Astrocyte of the hippocampus (primary cell): ENCODE results near the gene DNAJC27.
"Not testable (repeated sequence)": the region's sequence is repeated elsewhere in the genome, so short reads cannot be mapped to it uniquely, and the experiment has no call there.

ENCODE experiments used
- DNase-seq: peaks from one replicate; pipeline ENCODE4 v3.0.0; 2011; ENCODE audit warnings: low read depth, low spot score

The DNAJC27 gene

DNA sequence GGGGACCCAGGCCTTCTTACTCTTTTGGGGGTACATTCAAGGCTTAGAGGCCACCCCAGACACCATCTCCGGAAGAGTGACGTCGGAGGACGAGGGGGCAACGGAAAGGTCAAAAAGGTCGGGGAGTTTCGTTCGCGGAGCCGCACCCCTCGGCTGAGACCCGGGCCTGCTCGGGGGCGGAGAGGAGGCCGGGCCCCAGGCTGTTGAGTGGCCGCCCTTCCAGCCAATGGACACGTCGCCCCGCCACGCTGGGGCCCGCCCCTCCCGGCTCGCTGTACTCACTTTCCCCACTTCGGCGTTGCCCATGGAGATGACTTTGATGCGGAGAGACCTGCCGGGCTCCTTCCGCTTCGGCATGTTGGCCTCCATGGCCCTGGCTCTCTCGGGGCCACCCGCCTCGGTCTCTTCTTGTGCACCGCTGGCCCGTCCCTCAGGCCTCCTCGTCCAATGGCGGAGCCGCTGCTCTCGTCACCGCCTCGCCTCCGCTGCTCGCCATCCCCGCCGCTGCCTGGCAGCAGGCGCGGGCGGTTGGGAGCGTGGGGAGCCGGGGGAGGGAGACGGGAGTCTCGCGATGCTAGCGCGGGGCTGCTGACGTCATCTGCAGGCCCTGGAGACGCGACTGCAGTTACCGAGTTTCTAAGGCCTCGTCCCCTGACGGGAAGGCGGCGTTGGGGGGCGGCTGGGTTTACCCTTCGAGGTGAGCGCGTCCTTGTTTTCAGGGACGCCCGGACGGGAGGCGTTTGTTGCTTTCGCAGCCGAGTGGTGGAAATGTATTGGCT is at the start of gene DNAJC27:
DNAJC27 (minus strand) TSS at position 420 of the 779 bp plus-strand sequence; CDS start at position 369, 51 bp downstream.
- peak; percentile 100 for DNase-seq

DNA sequence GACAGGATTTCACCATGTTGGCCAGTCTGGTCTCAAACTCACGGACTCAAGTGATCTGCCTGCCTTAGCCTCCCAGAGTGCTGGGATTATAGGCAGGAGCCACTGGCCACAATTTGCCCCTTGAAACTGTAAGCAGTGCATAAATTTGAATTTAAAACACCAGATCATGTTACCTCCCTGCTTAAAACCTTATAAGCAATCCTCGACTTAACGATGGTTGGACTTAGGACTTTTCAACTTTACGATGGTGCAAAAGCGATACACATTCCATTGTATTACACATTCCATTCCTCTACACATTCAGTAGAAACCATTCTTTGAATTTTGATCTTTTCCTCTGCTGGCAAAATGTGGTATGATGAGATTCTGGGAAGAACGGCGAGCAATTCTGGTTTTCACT is 46.9 kb upstream of the DNAJC27 start:
- DNase-seq = peak; percentile 19

DNA sequence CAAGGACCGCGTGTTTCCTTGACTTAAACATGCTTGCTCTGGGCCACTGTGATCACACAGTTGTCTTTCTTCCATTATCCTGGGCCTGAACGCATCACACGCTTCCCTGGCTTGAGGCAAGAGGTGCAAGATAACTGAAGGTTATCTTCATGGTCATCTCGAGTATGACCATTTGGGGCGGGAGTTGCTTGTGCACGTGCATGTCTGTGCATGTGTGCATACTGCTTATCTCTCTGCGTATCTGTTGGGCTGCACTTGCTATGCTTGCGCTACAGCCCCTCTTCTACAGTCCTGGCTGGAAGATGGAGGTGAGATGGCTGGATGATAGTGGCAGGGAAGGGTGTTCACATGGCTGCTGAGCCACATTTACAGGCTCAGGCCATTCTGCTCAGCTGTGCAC is 42.9 kb upstream of the DNAJC27 start:
- no peak for DNase-seq

DNA sequence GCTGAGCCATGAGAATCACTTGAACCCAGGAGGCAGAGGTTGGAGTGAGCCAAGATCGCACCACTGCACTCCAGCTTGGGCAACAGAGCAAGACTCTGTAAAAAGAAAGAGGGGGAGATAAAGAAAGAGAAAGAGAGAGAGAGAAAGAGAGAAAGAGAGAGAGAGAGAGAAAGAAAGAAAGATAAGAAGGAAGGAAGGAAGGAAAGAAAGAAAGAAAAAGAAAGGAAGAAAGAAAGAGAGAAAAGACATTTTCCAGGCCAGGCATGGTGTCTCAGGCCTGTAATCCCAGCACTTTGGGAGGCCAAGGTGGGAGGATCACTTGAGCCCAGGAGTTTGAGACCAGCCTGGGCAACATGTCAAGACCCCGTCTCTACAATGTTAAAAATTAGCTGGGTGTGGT is 39.6 kb upstream of the DNAJC27 start:
- not testable (repeated sequence) for DNase-seq

DNA sequence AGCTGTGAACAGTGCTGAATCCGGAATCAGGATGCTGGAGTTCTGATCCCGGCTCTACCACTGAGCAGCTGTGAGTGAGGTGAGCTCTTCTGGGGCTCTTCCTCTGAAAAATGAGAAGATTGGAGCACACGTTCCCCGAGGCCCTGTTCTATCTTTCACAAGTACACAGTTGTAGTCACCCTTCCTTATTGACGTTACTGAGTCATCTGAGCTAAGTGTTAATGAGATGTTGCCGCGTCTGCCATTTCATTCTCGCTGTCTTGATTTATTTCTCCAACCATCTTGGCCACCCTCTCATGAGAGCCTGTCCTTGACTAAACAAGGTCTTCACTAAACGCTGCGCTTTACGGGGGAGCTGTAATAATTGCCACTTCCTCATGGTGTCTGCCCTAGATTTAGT is 38.2 kb upstream of the DNAJC27 start:
- no peak for DNase-seq

DNA sequence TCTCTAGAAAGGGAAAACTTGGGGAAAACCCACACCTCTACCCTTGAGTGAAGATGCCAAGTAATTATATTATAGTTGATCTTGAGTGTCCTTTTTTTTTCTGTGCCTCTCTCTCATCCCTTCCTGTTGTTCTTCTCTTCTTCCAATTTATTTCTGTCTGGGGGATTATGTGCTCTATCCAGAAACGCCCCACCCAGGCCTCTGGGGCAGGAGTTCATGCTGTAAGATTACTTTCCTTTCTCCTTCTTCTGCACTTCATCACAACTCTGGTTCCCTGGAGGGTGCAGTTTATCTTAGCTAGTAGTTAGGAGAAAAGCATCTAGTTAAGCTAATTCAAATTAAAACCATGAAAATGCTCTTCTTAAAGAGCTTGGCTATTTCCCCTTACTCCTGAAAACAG is 30.3 kb upstream of the DNAJC27 start:
- DNase-seq = no peak

DNA sequence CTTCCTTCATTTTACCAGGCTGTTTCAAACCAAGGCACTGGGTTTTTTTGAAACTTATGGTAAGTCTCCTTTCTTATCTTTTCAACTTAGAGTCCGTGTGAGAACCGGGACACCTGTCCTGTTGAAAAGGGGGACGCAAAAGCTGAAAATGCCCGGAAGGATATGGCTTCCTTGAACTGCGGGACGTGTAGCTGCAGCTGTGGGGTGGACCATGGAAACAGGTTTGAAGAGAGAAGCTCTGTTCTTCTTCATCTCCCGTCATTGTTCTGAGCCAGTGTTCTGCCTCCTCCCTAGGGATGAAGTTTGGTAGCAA is 29.5 kb upstream of the DNAJC27 start:
- DNase-seq = no peak

DNA sequence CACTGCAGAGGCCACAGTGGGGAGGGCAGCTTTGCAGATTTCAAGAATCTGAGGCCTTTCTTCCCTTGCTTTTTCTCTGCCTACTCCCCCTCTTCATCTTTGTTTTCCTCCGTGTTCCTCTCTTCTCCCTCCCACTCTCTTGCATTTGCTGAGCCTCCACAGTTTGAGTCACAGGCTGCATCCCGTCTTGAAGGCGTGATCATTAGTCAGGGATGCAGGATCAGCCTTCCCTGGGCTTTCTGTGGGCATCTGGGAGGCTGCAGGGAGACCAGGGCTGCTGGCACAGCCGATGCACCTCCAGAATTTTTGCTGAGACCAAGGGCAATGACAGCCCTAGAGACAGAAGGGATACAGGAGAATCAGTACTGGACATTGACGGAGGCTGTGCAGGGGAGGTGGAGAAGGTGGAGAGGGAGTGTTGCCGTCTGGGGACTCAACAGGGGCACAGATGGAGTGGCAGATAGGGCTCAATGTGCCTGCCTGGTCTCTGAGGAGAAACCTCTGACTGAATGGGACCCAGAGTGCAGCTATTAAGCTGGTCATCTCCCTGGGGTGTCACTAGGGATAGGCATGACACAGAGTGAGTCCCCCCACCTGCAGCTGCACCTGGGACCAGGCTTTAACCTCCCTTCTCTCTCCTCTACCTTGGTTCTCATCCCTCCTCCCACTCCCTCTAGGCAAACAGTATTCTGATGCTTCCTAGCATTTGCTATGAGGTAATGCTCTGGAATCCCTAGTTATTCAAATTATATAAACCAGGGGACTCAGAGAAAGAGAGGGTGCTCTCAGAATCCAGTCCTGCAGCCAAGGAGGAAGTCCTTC is 29.0 kb upstream of the DNAJC27 start:
- DNase-seq = no peak

DNA sequence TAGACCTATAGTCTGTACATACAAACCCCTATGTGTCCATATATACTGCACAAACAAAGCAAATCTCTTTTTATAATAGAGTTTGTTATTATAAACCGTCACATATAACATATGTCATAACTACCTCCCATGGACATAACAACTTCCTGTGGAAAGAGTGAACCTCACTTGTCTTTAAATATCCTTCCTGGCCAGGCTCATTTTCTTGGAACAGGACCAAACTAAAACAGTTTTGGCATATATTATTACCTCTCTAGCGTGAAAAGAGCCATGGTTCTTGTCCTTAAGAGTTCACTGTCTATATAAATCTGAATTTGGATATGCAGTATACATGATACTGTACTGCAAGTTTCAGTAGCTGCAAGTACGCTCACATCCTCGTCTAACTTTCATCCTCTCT is 28.3 kb upstream of the DNAJC27 start:
- no peak for DNase-seq

DNA sequence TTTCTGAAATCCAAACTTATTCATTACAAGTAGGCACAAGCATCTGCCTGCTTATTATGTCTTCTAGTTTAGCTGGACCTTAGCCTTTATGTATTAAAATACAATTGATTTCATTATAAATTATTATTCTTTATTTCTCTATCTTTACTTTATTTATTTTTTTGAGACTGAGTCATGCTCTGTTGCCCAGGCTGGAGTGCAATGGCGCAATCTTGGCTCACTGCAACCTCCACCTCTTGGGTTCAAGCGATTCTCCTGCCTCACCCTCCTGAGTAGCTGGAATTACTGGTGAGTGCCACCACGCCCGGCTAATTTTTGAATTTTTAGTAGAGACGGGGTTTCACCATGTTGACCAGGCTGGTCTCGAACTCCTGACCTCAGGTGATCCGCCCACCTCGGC is 27.3 kb upstream of the DNAJC27 start:
- not testable (repeated sequence) for DNase-seq

DNA sequence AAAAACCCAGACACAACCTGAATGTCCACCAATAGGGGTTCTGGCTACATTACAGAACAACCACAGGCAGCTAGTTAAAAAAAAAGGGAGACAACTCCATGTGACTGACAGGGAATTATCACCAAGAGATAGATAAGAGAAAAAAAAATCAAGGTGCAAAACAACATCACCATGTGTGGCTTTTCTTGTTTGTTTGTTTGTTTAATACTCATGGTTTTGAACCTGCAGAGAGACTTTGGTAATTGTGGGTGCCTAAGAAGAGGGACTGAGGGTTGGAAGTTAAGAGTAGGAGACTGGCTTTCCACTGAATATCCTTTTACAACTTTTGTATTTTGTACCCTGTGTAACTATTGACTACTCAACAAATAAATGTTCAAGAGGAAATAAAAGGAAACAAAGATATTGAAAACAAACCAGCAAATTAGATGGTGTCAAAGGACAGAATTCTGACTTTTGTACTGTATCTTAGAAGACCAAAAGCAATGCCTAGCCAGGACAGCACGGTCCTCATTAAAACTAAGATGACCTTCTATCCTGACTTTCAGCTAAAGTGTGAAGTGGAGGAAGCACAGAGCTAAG is 22.5 kb upstream of the DNAJC27 start:
- no peak for DNase-seq

DNA sequence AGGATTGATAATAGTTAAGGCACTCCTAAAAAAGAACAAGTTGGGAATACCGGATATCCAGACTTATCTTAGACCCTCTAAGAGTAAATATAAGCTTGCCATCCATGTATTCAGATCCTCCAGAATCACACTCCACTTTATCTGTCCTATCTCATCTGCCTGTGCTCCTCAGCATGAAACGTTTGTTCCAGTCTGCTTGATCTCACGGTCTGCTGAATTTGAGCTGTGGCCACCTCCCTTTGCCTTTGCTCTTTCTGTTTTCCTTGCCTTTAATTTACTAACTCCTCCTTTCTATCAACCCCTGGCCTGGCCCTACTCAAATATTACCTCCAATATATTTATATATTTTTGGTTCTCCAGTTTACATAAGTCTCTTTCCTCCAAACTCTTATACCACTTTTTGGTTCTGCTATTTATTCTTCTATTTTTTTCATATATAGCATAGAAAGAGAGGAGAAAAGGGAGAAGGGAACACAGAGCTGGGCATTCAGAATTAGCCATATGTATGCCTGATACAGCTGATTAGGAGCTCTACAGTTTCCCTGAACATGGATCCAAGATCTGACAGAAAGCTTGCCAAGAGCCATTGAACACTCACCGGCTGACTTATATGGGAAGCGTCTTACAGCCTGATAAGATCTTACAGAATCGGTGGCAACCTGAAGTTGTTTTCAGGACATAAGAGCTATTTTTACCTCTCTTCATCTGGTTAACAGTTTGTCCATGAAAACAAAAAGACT is 21.8 kb upstream of the DNAJC27 start:
- no peak for DNase-seq

DNA sequence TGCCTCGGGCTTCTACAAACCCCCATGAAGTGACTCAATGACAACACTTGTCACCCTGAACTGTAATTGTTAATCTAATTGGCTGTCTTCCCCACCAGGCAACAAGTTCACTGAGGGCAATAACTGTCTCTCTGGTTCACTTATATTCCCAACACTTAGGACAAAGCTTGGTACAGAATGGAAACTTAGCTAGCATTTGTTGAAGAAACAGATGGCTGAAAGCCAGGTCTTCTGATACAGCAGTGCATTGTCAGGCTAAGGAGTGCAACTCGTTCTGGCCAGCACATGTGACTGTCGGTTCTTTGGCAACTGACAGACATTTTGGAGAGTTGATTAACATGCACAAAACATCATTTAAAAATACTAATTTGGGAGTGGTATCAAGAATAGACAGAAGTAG is 14.6 kb upstream of the DNAJC27 start:
- peak; percentile 41 for DNase-seq

DNA sequence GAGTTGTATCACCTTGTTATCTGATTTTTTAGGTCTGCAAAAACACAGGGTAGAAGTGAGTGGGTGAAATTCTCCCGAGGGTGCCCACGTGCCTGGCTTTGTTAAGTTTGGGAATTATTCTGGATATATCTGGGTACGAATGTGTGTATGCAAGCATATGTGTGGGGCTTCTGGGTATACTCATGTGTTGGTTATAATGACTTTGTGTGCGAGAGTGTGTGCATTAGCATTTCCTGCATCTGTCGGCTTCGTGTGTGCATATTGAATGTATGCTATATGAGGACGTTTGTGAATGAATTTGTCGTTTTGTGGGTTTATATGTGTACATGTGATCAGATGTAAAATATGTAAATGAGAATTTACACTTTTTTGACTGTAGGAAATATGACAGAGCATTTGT is 13.8 kb upstream of the DNAJC27 start:
- no peak for DNase-seq

DNA sequence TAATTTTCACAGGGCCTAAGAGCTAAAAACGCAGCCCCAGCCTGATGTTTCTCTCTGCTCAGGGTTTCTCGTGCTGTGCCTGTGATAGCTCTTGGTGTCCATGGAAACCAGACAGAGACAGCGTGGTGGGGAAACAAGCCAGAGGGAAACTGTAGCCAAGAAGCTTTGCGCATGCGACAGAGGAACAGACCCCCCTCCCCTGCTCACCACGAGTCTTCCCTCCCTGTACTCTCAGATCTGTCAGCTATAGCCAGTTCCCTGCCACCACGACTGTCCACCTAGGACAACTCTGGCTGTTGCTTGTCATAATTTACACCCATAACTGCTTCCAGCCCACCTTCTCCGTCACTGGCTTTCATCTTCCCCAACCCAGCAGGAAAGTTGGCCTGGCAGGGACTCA is 13.2 kb upstream of the DNAJC27 start:
- peak; percentile 82 for DNase-seq

DNA sequence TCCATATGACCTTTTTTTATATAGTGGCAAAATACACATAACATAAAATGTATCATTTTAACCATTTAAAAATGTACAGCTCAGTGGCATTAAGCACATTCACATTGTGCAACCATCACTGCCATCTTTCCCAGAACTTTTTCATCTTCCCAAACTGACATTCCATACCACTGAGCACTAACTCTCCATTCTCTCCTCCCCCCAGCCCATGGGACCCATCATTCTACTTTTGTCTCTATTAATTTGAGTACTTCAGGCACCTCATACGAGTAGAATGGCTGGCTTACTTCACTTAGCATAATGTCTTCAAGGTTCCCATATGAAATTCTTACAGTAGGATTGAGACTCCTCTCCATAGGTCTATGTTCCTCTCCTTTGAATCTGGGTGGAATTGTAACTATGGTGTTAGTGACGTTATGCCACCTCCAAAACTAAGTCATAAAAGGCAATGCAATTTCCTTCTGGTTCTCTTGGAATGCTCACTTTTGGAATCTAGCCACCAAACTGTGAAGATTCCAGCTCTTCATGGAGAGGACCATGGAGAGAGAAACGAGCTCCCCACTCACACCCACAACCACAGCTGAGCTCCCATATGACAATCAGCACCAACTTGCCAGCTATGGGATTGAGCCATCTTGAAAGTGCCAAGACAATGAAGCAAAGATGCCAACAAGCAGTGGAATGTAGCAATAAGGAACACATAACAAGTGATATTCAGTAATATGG is 9.8 kb upstream of the DNAJC27 start:
- no peak for DNase-seq

DNA sequence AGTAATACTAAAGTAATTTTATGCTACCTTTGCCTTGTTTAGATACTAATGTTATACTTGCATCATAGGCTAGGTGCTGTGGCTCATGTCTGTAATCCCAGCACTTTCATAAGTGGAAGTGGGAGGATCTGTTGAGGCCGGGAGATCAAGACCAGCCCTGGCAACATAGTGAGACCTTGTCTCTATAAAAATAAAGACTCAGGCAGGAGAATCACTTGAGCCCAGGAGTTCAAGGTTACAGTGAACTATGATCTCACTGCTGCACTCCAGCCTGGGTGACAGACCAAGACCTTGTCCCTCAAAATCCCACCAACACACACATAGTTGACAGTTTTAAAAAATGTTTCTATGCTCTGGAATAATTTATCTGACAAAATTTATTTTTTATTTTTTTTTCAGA is 6.9 kb upstream of the DNAJC27 start:
- no peak for DNase-seq

DNA sequence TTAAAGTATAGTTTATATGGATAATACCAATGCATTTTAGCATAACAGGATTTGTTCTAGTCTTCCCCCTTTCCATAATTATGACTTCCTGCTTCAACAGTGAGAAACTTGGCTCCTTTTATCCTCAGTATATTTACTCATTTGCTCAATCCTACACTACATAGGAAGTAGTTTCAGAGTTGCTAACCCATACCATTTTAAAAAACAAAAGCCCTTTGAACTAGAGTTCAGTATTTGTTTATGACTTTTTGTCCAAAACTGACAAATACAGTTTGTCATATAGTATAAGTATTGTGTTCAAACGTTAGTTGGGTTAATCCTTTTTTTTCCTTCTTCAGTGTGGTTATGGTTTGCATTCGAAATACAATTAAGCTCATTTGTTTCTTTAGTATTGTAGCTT is 5.9 kb upstream of the DNAJC27 start:
- no peak for DNase-seq

DNA sequence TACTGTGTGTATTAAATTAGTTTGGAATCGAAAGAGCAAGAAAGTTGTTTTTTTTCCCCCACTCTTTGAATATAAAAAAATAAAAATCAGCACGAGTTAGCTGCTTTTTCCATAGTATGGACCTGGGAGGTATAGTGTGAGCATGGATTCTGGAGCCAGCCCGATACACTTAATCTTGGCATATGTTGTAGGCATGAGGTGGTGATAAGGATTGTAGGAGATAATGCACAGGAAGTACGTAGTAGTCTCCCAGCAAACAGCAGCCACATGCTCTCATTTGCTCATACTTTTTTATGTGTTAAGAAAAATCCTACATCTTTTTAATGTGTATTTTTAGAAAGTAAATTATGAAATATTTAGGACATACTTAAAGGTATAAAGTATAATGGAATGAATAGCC is 2.1 kb upstream of the DNAJC27 start:
- no peak for DNase-seq

DNA sequence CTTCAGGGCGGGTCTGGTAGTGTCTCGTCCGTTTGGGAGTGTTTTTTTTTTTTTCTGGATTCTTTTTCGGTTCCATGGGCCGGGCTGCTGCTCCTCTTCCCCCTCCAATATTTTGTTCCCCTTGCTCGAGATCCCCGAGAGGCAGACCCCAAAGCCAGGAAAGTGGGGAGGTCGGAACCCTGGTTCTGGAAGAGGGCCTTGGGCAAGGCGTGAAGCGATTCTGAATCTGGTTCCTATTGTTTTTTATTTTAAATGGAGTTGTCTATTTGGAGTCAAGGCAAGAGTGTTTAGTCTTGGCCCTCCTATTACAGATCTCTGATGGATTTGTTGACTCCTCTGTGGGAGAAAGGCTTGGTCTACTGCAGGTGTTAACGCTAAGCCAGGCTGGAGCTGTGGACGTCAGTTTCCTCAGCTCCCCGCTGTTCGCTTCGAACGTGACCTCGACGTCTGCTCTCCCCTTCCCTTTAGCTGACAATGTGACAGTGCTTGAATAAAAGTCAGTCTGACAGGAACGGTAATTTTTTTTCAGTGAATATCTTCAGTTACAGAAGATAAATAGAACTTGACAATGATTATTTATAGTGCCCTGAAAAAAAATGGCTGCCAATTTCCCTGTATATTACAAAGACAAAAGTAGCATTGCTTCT is 683 bp upstream of the DNAJC27 start:
- peak; percentile 52 for DNase-seq

DNA sequence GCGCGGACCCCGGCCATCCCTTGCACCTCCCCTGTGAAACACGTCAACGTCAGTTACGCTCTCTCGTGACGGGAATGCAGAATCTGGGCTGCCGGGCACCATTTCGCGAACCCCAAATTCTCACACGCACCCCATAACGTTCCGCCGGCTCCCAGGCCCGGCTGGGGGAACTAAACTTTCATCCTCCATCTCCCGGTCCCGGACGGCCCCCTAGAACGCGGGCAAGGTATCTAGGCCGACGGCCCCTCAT is 544 bp downstream of the DNAJC27 start:
- no peak for DNase-seq
